SK-N-MC (cell line): ENCODE data around the gene PHACTR3.

Experiments used
- EZH2 ChIP-seq: fragments of 200-600 bp; sonication (generic); IDR thresholded peaks from one replicate; pipeline ENCODE4 v1.6.1; 2017; ENCODE audit warnings: antibody characterized with exemption
- POLR2AphosphoS5 ChIP-seq: IDR thresholded peaks from 2 replicates; pipeline ENCODE4 v1.6.1; 2012; ENCODE audit warnings: mild to moderate bottlenecking, low read depth, low read length, borderline replicate concordance

DNA sequence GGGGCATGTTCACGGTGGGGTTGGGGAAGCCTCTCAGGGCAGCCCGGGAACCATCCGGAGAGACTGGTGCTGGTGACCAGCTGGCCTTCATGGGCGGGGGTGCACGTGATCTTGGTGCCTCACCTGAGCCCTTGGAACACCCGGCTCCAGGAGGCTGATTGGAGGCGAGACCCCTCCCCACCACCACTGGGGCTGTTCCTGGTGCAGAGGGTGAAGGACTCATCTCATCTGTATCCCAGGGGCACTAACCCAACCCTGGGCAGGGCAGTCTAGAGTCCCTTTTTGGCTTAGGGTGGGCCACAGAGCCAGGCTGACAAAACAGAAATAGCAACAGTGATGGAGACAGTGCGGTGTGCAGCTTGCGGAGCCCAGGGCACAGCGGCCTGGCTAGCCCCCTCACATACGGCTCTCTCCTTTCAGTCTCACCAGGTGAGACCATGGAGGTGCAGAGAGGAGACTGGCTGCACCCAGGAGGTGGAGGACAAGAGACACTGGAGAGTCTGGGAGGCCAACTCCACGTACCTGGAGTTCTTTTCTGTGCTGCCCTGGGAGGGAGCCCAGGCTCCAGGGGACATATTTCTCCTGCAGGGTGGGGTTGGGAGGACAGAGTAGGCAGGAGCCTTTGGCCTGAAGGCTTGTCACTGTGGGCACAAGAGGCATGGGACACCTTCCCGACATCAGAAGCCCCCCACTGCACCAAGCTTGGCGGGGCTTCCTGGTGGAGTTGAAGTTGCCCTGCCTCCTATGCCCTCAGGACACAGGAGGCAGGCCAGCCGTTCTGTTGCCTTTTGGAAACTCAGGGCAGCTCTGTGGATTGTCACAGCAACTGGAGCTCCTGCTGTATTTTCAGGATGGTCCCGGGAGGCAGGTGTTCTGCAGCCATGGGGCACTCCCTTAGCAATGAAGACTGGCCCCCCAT lies 223.1 kb downstream of the PHACTR3 start:
- TF ChIP-seq EZH2 = no peak
- TF ChIP-seq POLR2AphosphoS5 = no peak
